Measurements from ENCODE around the gene OR4B1.
"Not testable (repeated sequence)": the region's sequence is repeated elsewhere in the genome, so short reads cannot be mapped to it uniquely, and the experiment has no call there.

The OR4B1 gene

DNA sequence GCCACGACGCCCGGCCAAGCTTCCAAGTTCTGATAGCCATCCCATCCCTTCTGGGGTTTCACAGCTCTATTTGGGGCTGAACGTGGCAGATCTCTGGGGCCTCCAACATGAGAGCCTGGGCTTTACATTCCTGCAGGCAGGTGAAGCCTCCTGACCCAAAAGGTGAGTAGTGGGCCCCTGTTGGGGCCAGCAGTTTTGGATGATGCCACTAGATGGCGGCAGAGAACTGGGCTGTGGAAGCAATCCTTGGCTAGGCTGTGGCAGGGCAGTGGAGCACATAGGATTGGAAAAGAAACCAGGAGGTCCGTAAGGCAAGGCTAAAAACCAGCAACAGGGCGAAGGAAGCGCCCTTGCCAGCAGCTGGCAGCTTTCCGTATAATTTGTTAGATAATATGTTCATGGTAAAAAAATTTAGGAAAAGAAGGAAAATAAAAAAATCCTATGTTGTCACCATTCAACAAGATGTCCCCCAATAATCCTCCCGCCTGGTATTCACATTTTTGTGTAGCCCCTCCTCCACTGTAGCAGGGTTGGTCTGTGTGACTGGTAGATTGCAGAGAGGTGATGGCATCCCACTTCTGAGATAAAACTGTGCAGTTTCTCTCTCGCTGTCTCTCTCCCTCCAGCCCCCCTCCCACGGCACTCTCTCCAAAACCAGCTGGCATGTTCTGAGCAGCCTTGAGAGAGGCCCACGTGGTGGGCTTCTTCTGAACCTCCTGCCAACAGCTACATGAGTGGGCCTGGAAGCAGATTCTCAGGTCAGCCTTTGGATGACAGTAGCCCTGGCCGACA is 43.6 kb upstream of the OR4B1 start:
- peak; percentile 96 for TF ChIP-seq CTCF (IDR thresholded peaks at IDR 0.05; ENCODE audit: insufficient read depth, low read depth, low read length, missing control alignments)
- peak; percentile 62 for DNase-seq (ENCODE audit: low read depth)
- no peak overlapping the region for H3K4me3 ChIP-seq (ENCODE audit: low read depth, low read length)

DNA sequence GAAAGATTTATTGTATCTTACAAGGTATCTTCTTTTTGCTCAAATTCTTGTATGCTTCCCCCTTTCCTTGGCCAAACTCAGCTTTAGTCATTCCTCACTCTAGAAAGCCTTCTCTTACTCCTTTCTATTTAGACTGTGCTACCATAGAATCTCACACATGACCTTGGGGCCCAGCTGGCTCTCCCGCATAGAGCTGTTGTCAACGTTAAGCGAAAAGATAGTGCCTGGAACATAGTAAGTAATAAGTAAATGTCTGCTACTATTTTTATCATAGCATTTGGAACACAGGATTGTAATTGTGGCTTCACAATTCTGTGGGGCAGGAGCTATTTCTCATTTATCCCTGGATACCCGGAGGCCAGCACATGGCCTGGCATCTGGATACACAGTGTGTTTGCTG is 38.9 kb upstream of the OR4B1 start:
- no peak overlapping the region for H3K4me3 ChIP-seq (ENCODE audit: low read depth, low read length)
- DNase-seq (ENCODE audit: low read depth): no peak
- no peak for TF ChIP-seq CTCF (IDR thresholded peaks at IDR 0.05; ENCODE audit: insufficient read depth, low read depth, low read length, missing control alignments)

DNA sequence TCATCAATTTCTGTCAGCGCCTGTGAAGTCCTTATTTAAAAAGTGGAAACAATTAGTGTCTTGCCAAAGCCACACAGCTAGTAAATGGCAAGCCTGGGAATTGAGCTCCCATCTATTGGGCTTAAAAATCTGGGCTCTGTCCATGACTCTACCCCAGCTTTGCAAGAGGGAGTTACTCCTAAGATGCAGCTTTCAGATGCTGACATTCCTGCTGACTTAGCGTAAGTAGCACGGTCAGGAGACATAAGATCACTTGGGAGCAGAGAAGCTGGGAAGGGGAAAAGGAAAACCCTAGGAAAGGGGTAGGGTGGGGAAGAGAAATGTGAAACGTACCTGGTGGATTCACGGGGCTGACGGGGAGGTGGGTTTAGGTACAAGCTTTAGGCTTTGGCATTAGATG is 36.0 kb upstream of the OR4B1 start:
- H3K4me3 ChIP-seq (ENCODE audit: low read depth, low read length): no peak overlapping the region
- no peak for TF ChIP-seq CTCF (IDR thresholded peaks at IDR 0.05; ENCODE audit: insufficient read depth, low read depth, low read length, missing control alignments)
- DNase-seq (ENCODE audit: low read depth): no peak

DNA sequence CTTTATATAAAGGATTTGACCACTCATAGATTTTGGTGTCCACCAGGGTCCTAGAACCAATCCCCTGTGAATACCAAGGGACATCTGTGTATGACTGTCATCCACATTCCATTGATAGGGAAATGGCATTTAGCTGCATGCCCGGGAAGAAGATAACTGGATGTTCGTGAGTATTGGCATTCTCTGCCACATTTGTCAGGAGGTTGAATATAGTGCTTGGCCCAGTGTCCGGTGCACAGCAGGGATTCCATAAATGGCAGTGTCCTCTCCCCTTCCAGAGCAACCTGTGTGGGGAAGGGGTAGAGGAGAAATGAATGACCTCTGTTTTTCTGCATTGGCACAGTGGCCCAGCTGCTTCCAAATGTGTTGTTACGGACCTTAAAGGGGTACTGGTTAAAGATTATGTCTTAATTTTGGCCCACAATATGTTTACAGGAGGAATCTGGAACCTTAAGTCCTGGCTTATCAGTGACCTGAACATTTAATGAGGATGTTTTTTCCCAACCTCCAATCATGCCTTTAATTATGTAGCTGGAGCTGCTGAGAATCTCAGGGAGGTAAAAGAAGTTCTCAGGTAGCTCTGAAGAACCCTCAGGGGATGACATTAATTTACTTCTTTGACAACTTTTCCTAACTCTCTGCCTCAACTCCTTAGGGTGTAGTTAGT is 33.6 kb upstream of the OR4B1 start:
- no peak for DNase-seq (ENCODE audit: low read depth)
- no peak overlapping the region for H3K4me3 ChIP-seq (ENCODE audit: low read depth, low read length)
- no peak for TF ChIP-seq CTCF (IDR thresholded peaks at IDR 0.05; ENCODE audit: insufficient read depth, low read depth, low read length, missing control alignments)

DNA sequence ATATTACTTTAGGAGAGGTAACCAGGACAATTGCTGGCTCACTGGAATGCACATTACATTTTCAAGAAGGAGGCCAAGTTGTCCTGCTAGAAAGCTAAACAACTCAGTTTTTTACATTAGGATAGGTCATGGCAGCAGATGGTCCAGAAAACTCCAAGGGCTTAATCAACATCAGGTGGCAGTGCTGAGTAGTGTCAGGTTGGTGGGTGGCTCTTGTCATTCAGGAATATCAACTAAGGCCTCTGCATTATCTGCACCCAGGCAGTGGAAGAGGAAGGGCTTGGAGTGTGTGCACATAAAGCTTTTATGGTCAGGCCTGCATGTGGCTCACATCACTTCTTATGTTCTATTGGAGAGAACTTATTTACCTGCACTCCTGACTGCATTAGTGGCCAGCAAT is 32.2 kb upstream of the OR4B1 start:
- no peak for TF ChIP-seq CTCF (IDR thresholded peaks at IDR 0.05; ENCODE audit: insufficient read depth, low read depth, low read length, missing control alignments)
- no peak for DNase-seq (ENCODE audit: low read depth)
- H3K4me3 ChIP-seq (ENCODE audit: low read depth, low read length): no peak overlapping the region

- not testable (repeated sequence) for H3K4me3 ChIP-seq (ENCODE audit: low read depth, low read length); DNase-seq (ENCODE audit: low read depth)
Measured at GRCh38 chr11:48190906-48191654, 25.5 kb upstream of the OR4B1 start.

GRCh38 chr11:48193876-48194275 is 22.7 kb upstream of the OR4B1 start:
- DNase-seq (ENCODE audit: low read depth): no peak
- H3K4me3 ChIP-seq (ENCODE audit: low read depth, low read length): no peak overlapping the region
- no peak for TF ChIP-seq CTCF (IDR thresholded peaks at IDR 0.05; ENCODE audit: insufficient read depth, low read depth, low read length, missing control alignments)
